H1 (cell line): Measurements from ENCODE around the gene MAP4.

Experiments used
- CTBP2 ChIP-seq: IDR thresholded peaks from 2 replicates; pipeline ENCODE4 v1.7.0; 2011; ENCODE audit warnings: borderline replicate concordance, mild to moderate bottlenecking, moderate library complexity, mixed read lengths, low read length; ENCODE audit not compliant: insufficient read depth, insufficient read length
- EZH2 ChIP-seq: fragments of 200-600 bp; sonication (generic); IDR thresholded peaks from 2 replicates; pipeline ENCODE4 v1.7.1; 2012; ENCODE audit warnings: low read depth, mild to moderate bottlenecking, moderate library complexity, low read length, inconsistent platforms; ENCODE audit not compliant: severe bottlenecking
- POLR2AphosphoS5 ChIP-seq: IDR thresholded peaks from 2 replicates; pipeline ENCODE4 v1.6.1; 2011; ENCODE audit warnings: low read depth, low read length
- SP2 ChIP-seq: IDR thresholded peaks from 2 replicates; pipeline ENCODE4 v1.6.1; 2012; ENCODE audit warnings: mild to moderate bottlenecking, low read length, inconsistent platforms
- TF ChIP-seq, protein P1 (sequence below), 3 experiments: IDR thresholded peaks; 1 replicate in 2 of 3; 2 replicates in 1 of 3; pipeline versions ENCODE4 v1.5.1 to v1.6.1; 2011; ENCODE audit warnings: low read length in 3 of 3, mild to moderate bottlenecking in 3 of 3, inconsistent platforms in 2 of 3, low read depth in 1 of 3, moderate library complexity in 1 of 3; ENCODE audit not compliant: insufficient read depth in 1 of 3; ENCODE audit errors: control extremely low read depth in 1 of 3
- TF ChIP-seq, protein P2 (sequence below): IDR thresholded peaks from 2 replicates; pipeline ENCODE4 v1.6.1; 2012; ENCODE audit warnings: inconsistent platforms
- TF ChIP-seq, protein P3 (sequence below): IDR thresholded peaks from 2 replicates; pipeline ENCODE4 v1.6.1; 2011; ENCODE audit warnings: low read length, improper control_type of control experiment

DNA sequence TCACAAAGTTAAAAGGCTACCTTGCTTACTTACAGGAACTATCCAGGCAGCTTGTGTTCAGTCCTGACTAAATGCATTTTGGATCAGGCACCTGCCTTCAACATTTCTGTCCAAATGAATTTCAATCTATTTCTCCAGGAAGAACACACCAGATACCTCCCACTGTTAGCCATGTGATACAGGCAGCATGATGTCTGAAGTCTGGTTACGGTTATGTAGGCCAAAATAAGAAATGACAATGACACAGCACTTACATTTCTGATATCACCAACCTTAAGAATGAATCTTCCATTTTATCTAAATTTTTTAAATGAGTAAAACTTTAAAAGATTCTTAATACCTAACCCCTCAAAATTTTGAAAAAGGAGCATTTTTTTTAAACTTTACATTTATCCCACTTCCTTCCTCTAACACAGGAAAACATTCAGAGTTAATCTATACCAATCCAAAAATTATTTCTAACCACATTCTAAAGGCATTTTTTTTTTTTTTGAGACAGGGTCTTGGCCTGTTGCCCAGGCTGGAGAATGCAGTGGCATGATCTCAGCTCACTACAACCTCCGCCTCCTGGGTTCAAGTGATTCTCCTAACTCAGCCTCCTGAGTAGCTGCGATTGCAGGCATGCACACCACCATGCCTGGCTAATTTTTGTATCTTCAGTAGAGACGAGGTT is at the start of gene MAP4:
- TF ChIP-seq SP2 (no peak), EZH2 (no peak), POLR2AphosphoS5 (no peak), CTBP2 (no peak)
- TF ChIP-seq, protein P1, sequence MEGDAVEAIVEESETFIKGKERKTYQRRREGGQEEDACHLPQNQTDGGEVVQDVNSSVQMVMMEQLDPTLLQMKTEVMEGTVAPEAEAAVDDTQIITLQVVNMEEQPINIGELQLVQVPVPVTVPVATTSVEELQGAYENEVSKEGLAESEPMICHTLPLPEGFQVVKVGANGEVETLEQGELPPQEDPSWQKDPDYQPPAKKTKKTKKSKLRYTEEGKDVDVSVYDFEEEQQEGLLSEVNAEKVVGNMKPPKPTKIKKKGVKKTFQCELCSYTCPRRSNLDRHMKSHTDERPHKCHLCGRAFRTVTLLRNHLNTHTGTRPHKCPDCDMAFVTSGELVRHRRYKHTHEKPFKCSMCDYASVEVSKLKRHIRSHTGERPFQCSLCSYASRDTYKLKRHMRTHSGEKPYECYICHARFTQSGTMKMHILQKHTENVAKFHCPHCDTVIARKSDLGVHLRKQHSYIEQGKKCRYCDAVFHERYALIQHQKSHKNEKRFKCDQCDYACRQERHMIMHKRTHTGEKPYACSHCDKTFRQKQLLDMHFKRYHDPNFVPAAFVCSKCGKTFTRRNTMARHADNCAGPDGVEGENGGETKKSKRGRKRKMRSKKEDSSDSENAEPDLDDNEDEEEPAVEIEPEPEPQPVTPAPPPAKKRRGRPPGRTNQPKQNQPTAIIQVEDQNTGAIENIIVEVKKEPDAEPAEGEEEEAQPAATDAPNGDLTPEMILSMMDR (IDR thresholded peaks at IDR 0.05; ENCODE audit: control extremely low read depth in 1 of 3, insufficient read depth in 1 of 3, low read depth in 1 of 3, low read length in 3 of 3), result no peak
- TF ChIP-seq, protein P2, sequence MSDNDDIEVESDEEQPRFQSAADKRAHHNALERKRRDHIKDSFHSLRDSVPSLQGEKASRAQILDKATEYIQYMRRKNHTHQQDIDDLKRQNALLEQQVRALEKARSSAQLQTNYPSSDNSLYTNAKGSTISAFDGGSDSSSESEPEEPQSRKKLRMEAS, result no peak
- TF ChIP-seq, protein P3, sequence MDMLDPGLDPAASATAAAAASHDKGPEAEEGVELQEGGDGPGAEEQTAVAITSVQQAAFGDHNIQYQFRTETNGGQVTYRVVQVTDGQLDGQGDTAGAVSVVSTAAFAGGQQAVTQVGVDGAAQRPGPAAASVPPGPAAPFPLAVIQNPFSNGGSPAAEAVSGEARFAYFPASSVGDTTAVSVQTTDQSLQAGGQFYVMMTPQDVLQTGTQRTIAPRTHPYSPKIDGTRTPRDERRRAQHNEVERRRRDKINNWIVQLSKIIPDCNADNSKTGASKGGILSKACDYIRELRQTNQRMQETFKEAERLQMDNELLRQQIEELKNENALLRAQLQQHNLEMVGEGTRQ, result no peak
